Inflammatory macrophage (primary cell): ENCODE data around the gene NDUFB11.
A peak's percentile ranks its signal among the peaks of the same experiment; 100 is the strongest.

ENCODE experiments used
- DNase-seq, 2 donors: peaks; one replicate each; pipeline ENCODE4 v3.0.0-alpha.2; 2020 to 2022
- total RNA-seq, 18 experiments: gene quantifications; one replicate each; lab custom pipeline; 2026; ENCODE audit warnings: mixed read lengths in 6 of 18, inconsistent platforms in 2 of 18; lab: John Stamatoyannopoulos, UW

The NDUFB11 gene
- total RNA-seq: 26.4 to 71.6 (median 47.5) reads per million in 18 experiments

GRCh38 chrX:47144626-47145394 is at the start of gene NDUFB11, which contains the start of gene RBM10:
Gene NDUFB11 (minus strand): TSS chrX:47144702. CDS start chrX:47144679, 23 bp downstream.
Gene RBM10 (plus strand): TSS chrX:47145221. CDS start chrX:47147482, 2,261 bp downstream.
- DNase-seq: peak; percentile 94 to 95

DNA sequence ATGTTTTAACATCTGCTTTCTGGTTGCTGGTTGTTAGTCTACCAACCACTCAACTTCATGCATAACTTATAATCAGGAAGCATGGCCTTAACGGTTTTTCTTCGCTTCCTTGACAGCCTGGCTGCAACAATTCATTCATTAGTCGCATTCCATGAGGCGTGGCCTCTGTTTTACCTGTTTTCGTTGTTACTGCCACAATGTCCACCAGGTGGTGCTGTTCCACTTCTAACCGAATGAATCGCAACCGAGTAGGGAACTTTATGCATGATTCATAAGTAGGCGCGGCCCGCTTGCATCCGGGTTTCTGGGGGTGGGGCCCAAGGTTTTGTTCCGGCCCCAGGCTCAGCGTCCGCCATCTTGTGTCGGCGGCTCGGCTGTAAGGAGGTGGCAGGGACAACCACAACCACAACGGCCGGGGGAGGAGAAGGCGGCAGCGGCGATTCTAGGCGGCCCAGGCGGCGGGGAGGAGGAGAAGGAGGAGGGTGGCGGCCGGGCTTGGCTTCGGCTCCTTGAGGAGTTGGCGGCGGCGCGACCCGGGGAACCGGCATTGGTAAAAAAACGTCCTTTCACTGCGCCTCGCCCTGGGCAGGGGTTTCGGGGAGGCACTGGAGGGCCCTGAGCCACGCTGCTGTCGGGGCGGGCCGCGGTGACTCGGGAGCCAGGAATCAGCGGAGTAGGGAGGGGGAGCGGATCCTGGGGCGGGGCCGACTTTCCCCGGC is 49.1 kb upstream of the NDUFB11 start, which contains the start of gene UBA1:
Gene UBA1 (plus strand): TSS at position 355 of the 719 bp plus-strand sequence. CDS start 4,974 bp downstream, outside the sequence.
- peak; percentile 94 to 96 for DNase-seq

GRCh38 chrX:47191806-47192401 is 47.4 kb upstream of the NDUFB11 start:
- no peak for DNase-seq

GRCh38 chrX:47191331-47191730 is 46.8 kb upstream of the NDUFB11 start:
- no peak for DNase-seq

DNA sequence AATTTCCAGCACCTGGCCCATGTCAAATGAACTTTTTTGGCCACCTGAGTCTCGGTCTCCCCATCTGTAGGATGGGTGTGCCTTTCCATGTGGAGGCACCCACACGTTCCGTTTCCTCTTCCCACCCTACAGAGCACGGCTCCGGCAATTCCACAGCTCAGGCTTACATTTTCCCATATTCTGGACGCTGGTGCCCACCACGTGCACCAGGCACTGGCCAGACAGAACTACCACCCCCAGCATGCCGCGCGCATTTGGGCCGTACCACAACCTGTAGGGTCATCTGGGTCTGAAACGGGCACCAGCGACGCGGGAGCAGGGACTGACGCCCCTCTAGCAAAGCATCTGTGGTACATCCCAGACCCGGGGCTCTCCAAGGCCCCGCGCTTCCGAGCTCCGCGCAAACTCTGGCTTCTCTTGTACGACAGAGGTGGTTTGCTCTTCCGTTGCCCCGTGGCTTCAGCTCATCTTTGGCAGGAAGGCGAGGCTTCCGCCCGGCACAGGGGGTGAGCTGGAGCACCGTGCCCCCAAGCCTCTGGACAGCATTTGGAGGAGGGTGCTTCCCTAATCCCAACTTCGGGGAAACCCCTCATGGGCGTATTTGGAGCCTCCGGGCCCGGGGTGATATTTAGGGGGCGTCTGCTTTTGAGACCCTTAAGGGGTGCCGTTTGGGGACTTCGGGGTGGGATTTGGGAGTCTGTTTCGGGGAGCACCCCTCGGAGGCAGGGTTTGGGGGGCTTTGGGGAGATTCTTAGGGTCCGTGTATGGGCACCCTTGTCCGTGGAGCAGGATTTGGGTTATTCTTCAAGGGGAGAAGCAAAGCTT is 46.2 kb upstream of the NDUFB11 start:
- DNase-seq: peak; percentile 79 to 84

- no peak for DNase-seq
These were observed 45.4 kb upstream of the NDUFB11 start for GRCh38 chrX:47189906-47190305.

DNA sequence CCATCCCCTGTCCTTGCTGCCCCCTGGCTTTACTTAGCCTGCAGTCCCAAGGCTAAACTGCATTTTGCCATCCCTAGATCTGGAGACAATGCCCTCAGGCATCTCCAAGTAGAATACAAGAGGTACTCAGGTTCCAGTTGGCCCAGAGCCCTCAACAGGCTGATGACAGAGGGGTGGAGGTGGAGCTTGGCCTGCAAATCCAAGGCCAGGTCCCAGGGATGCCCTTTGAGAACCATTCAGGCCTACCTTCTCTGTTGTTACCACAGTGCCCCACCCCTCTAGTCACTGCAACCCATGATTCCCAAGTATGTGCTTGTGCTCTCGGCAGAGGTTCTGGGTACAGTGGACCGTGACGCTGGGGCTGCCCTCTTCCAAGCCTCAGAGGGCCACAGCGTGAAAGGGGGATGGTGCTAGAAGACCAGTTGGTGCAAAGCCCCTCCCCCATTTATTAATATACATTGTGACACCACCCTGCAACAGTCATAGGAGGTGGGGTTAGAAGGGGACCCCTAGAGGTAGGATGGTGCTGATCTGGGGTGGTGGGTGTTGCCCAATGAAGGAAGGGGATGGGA is 42.7 kb upstream of the NDUFB11 start:
- no peak for DNase-seq

DNA sequence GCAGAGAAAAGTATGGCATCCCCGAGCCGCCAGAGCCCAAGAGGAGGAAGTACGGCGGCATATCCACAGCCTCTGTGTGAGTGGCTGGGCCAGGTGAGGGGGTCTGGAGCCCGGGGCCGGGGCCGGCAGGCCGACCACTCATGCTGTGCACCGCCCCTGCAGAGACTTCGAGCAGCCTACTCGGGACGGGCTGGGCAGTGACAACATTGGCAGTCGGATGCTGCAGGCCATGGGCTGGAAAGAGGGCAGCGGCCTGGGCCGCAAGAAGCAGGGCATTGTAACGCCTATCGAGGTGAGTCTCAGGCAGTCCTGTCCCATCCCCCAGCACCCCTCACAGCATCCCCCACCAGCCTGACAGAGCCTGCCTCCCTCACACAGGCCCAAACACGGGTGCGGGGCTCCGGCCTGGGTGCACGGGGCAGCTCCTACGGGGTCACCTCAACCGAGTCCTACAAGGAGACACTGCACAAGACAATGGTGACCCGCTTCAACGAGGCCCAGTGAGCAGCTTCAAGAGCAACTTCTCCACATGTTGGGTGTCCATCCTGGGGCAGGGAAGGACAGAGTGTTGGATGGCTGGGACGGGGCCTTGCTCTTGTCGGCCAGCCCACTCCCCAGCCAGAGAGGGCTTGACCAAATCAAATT is 41.7 kb upstream of the NDUFB11 start:
- DNase-seq: no peak

DNA sequence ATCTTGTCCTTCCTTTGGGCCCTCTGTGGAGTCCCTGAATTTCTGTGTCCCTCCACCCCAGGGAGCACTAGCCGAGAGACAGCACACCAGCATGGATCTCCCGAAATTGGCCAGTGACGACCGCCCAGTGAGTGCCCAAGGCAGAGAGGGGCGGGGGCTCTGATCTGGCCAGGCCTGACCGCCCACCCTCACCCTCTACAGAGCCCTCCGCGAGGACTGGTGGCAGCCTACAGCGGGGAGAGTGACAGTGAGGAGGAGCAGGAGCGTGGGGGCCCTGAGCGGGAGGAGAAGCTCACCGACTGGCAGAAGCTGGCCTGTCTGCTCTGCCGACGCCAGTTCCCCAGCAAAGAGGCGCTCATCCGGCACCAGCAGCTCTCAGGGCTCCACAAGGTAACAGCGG is 40.7 kb upstream of the NDUFB11 start:
- DNase-seq: no peak

DNA sequence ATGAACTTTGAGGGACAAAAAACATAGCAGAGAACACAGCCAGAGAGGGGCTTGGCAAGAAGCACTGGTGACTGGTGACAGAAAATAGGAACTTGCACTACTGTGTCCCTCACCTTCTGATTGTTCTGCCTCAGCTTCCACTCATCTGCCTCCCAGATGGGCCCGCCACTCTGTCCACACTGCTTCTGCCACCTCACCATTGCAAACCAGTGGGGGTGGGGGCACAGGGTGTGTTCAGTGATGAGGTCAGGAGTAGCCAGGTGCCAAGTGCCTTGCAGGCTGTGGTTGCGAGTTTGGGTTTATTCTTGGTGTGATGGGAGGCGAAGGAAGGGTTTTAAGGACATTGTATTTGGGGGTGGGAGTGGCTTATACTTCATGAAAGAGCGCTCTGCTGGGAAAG is 40.0 kb upstream of the NDUFB11 start:
- no peak for DNase-seq

DNA sequence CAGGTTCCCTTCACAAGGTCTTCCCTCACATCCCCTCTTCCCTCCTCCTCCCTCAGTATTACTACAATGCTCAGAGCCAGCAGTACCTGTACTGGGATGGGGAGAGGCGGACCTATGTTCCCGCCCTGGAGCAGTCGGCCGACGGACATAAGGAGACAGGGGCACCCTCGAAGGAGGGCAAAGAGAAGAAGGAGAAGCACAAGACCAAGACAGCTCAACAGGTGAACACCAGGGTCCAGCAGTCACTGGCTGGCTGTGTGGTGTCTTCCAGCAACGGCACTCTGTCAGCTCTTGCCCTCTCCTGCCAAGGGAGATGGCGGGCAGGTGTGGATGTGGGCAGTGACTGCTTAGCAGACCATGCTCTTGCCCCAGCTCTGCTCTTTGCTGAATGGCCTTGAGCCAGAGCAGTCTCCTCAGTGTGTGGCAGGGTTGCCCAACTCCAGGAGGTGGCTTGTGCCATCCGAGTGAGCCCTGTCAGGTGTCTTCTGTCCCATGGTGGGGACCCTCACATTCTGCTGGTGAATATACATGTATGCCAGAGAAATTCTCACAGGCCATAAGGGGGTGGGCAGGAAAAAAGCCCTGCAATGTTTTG is 37.7 kb upstream of the NDUFB11 start:
- DNase-seq: no peak

DNA sequence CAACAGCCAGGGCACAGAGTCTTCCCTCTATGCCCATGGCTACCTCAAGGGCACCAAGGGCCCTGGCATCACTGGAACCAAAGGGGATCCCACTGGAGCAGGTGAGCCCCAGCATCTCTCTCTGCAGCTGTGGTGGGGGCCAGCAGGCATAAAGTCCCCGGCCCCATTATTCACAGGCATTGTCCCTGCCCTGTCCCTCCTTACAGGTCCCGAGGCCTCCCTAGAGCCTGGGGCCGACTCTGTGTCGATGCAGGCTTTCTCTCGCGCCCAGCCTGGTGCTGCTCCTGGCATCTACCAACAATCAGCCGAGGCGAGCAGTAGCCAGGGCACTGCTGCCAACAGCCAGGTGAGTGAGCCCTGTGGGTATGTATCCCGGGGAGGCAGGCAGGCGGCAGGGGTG is 36.8 kb upstream of the NDUFB11 start:
- DNase-seq: no peak

GRCh38 chrX:47180346-47180745 is 35.8 kb upstream of the NDUFB11 start:
- DNase-seq: no peak

- no peak for DNase-seq
These were observed 35.4 kb upstream of the NDUFB11 start for GRCh38 chrX:47179928-47180255.

DNA sequence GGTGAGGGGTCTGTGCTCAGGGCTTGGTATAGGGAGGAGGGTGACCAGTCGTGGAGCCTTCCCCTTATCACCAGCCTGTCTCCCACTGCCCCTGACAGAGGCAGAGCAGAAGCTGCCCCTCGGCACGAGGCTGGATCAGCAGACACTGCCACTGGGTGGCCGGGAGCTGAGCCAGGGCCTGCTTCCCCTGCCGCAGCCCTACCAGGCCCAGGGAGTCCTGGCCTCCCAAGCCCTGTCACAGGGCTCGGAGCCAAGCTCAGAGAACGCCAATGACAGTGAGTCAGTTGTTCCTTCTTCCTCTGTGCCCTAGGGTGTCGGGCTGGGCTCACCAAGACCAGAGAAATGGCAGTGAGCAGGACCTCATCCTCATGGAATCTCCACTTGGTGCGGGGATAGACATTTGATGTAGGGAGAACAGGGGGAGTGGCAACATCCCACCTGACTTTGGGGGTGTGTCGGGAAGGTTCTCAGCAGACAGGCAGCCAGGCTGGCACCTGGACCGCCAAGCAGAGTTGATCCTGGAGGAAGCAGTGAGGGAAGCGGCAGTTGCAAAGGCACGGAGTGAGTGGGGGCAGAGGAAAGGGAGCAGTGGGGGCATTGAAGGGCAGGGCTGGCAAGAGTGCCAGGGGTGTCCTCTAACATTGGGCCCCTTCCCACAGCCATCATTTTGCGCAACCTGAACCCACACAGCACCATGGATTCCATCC is 34.9 kb upstream of the NDUFB11 start:
- DNase-seq: no peak

- no peak for DNase-seq
These were observed 33.8 kb upstream of the NDUFB11 start for GRCh38 chrX:47178337-47178736.

DNA sequence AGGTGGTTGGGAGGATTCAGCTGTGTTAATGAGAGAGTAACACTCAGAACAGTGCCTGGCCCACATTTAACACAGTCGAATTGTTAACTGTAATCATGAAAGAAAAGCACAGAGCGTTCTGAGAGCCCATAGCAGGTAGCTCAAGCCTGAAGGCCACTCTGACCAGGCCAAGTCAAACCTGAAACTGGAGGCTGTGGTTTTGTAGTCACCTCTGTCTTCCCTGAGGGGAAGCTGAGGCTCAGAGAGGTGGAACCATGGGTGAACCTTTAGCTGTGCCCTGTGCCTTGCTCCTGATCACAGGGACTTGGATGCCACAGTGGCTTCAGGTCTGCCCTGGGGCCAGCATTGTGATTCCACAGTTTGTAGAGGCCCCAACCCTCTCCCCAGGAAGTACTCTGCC is 32.6 kb upstream of the NDUFB11 start:
- DNase-seq: no peak

DNA sequence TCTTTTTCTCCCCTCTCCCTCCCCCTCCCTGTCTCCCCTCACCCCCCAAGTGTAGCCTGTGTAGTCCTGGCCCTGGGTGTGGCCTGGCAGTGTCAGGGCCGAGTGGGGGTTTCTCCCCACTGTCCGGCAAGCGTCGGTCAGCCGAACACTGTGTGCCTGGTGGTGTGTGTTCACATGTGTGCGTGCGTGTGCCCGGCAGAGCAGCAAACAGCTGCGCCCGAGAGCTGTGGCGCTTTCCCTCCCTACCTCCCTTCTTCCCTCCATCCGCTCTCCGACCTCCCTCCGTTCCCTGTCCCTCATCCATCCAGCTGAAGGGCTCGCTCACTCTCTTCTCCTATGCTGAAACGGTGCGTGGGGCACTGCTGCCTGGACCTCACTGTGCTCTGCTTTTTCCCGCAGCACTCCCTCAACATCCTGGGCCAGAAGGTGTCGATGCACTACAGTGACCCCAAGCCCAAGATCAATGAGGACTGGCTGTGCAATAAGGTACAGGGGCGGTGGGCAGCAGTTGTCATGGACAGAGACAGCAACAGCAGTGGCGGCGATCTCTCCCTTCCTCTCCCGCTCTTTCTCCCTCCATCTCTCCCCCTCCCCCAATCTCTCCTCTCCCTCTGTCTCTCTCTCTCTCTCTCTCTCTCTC is 31.7 kb upstream of the NDUFB11 start:
- DNase-seq: no peak

DNA sequence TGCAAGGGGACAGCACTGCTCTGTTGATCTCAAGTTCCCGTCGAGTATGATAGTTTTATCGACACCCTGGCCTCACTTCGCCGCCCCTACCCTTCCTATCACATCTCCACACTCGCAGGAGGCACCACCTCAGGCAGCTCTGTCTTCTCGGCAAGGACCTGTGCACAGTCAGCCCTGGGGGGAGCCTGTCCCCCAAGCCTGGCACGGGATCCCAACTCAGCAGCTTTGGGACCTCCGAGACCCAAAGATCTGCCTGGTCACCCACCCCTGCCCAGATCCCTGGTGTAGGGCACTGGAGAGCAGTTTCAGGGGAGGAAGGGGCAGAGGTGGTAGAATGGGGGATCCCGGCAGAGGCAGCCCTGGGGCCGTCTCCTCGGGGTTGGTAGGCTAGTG is 31.1 kb upstream of the NDUFB11 start:
- no peak for DNase-seq
